ENCODE measurements around the gene SIK3.
A peak's percentile ranks its signal among the peaks of the same experiment; 100 is the strongest.
"Not testable (repeated sequence)": the region's sequence is repeated elsewhere in the genome, so short reads cannot be mapped to it uniquely, and the experiment has no call there.

SIK3 gene

DNA sequence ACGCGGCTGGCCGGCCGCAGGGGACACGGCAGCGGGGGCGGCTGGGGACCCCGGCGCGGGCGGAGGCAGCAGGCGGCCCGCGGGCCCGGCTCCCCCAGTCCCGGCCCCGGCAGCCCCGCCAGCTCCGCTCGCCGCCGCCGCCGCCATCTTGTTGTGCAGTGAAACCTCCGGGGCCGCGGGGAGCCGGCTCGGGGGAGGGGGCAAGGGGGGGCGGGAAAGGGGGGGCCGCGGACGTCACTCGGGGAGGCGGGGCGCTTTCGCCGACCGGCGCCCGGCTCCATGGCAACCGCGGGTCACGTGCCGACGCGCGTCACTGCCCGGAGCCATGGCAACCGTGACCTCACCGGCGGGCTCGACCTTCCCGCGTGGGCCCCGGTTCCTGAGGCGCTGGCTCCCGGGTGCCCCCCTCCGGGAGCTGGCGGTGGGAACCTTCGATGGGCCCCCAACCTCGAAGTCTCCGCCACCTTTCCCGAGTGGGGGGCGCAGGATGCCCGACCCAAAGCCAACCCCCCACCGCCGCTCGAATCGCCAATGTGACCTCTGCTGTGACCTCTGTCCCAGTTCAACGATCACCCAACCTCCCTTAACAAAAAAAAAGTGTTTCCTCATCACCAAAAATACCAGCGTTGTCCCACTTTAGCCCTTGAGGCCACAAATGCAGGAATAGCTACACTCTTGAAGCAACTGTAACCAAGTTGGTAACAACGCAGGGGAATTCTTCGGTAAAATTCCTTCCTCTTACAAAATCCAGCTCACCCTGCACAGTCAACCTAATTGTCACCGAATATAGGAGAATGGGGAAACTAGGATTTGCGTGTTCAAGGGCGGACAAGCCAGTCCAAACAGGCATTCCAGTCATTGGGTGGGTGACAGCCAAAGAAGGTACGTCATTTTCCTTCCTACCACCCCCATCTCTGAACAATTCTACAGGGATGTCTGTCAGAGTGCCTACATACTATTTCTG, at the start of gene SIK3:
Gene SIK3 (minus strand): TSS at position 160 of the 964 bp plus-strand sequence. CDS start 13 bp downstream, at position 147.
- peak; percentile 96 for DNase-seq

DNA sequence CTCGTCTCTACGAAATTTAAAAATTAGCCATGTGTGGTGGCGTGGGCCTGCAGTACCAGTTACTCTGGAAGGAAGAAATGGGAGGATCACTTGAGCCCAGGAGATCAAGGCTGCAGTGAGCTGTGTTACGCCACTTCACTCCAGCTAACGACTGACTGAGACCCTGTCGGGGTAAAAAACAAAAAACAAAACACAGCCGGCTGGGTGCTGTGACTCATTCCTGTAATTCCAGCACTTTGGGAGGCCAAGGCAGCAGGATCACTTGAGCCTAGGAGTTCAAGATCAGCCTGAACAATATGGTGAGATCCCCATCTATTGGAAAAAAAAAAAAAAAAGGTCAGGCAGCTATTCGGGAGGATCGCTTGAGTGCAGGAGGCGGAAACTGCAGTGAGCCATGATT, 48.3 kb upstream of the SIK3 start:
- no peak for DNase-seq

DNA sequence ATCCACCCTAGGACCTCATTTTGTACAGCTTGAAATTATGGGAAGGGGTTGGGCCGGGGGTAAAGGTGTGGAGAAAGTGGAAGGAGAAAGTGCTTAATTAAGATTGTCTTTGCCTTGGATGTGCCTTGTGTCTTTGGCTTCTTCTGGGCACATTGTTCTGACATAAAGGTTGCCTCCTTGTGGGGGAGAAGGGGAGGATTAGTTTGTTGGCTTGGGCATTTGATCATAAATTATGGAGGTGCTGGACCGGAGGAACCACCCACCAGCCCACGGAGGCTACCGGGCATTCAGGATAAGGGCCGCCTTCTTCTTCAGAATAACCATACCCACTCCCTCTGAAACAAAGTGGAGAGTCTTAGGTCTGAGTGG, 47.1 kb upstream of the SIK3 start:
- no peak for DNase-seq

DNA sequence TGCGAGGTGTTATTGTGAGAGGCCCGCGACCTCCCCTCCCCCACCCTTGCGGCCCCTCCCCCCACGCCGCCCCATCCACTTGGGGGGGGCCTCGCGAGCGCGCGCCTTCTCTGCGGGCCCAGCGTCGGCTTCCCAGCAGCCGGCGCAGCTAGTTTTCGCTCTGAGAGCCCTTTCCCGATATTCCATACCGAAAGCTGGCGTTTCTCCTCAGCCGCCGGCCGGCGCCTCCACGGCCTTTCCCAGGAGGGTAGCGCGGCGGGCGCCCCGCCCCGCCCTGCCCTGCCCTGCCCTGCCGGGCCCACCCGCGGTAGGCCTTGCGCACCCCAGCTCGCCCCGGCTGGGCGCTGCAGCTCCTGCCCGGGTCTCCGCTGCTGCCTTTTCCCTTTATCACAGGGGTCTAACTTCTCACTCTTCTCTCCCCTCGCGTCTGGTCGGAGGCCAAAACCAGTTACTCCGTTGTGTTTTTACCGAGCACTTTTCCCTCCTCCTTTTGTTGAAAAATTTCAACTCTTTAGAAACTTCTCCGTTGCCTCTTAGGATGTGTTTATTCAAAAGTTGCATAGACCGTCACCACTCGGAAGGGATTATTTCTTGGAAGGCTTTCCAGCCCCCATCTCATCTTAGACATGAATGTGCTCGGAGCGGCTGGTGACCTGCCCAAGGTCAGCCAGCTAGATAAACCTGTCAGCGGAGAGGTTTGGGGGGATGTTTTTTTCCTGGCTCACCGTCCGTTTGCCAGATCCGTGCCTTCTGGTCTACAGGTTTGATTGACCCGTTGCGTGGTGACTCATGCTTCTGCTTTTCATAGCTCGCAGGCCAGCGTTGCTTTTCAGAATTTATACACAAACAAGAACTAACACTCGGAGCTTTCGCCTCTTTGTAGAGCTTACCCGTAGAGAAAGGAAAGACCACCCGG, 46.5 kb upstream of the SIK3 start:
- peak; percentile 54 for DNase-seq

DNA sequence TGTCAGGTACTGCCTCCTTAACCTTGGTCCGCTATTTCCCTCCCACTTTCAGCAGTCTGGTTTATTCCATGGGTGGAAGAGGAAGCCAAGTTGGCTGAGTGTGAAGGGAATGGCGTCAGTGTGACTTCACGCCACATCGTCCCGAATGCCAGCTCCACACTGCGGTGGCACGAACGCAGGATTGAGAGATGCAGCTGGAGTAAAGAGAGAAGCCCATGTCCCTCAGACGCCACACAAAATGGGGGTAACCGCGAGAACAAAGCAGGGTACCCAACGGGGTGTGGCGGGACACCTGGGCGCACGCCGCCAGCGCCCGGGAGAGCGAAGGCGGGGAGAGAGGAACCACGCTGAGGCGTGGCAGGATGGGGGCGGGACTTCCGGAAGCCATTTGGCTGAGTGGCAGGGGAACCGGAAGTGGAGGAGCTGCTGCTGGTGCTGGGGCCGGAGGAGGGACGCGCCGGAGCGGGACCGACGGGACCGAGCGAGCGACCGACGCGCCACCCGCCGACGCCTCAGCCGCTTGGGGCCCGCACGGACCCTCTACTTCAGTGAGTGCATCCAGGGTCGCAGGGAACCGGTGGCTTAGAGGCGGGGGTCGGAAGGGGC, 45.7 kb upstream of the SIK3 start, which contains the start of gene PAFAH1B2:
Gene PAFAH1B2 (plus strand): TSS at position 417 of the 606 bp plus-strand sequence. CDS start 8,161 bp downstream, outside the sequence.
- peak; percentile 89 for DNase-seq

DNA sequence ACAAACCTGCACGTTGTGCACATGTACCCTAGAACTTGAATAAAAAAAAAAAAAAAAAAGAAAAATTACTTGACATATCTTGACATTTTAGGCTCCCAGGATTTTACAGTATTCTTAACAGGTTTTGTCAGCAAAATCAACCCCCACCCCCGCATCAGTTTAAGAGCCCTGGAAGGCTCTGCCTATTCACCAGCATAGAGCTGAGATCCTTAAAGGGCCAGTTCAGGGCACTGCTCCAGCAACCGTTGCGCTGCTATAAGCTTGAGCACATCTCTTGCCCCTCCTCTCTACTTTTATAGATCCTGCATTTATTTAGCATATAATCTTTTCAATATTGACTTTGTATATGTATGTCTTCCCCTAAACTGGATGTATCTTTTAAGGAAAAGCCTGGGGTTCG, 45.2 kb upstream of the SIK3 start:
- peak; percentile 20 for DNase-seq

DNA sequence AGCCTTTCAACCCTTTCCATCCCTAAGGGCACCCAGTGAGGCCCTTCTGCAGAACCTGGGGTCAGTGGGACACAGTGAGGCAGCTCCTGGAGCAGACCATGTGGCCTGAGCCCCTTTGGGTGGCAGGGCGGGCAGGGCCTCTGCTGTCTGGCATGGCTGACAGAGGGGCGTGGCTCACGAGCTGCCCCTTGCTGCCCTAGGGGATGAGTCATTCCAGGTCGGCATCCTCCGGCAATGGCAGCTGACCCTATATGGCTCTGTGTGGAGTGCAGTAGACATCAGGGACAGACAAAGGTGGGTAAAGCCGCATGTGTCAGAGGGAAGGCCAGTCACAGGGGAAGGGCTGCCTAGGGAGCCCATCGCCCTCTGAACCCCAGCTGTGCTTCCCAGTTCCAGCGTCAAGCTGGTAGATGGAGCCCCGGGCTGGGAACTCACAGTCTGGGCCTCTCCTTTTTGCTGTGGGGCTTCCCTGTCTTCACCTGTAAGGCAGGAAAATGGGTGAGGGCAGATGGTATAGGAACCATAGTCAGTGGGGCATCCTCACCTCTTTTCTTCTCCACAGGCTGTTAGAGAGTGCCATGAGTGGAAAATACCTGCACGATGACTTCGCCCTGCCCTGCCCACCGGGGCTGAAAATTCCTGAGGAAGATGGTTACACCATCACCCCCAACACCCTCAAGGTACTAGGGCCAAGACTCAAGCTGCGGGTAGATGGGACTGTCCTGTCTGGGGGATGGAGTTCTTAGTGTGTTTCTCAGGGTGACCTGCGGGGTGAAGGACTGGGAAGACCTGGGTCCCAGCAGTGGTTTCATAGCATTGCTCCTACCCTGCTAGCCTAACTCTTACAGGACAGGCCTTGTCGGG, 39.2 kb upstream of the SIK3 start:
- not testable (repeated sequence) for DNase-seq

DNA sequence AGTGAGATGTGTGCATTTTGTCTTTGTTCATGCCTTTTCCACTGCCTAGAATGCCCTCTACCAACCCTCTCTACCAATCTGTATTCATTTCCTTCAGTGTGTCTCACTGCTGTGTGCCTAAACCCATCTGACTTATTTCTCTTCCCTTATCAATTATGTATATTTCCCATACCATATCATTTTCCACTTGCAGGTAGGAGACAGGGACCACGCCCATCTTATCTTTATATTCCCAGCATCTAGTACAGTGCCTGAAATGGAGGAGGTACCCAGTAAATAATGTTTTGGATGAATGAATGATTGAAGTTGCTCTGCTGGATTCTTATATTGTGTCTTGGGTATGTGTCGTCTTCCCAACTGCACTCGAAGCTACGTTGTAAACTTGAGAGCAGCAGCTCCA, 36.8 kb upstream of the SIK3 start:
- not testable (repeated sequence) for DNase-seq

DNA sequence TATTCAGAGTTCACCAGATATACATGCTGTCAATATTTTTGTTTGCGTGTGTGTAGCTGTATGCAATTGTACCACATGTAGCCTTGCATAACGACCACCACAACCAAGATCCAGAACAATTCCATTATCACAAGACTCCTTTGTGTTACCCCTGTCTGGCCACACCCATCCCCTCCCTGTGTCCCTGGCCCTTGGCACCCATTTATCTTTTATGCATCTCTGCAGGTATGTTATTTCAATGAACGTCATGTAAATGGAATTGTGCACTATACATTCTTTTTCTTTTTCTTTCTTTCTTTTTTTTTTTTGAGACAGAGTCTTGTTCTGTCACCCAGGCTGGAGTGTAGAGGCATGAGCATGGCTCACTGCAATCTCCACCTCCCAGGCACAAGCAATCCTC, 36.2 kb upstream of the SIK3 start:
- no peak for DNase-seq

DNA sequence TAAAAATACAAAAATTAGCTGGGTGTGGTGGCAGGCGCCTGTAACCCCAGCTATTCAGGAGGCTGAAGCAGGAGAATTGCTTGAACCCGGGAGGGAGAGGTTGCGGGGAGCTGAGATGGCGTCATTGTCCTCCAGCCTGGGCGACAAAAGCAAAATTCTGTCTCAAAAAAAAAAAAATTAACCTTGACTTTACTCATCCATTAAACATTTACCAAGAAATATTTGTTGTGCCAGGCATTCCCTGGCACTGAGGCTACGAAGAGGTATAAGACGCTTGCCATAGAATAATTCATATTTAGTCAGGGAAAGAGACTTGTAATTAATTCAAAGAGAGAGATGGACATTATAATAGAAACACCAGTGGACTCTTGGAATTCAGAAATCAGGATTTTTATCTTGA, 32.7 kb upstream of the SIK3 start:
- no peak for DNase-seq

DNA sequence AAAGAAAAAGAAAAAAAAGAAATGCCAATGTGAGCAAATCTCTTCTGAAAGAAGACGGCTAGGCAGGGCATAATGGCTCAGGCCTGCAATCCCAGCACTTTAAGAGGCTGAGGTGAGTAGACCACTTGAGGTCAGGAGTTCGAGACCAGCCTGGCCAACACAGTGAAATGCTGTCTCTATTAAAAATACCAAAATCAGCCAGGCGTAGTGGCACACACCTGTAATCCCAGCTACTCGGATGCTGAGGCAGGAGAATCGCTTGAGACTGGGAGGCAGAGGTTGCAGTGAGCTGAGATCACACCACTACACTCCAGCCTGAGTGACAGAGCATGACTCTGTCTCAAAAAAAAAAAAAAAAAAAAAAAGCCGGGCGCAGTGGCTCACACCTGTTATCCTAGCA, 32.2 kb upstream of the SIK3 start:
- not testable (repeated sequence) for DNase-seq

DNA sequence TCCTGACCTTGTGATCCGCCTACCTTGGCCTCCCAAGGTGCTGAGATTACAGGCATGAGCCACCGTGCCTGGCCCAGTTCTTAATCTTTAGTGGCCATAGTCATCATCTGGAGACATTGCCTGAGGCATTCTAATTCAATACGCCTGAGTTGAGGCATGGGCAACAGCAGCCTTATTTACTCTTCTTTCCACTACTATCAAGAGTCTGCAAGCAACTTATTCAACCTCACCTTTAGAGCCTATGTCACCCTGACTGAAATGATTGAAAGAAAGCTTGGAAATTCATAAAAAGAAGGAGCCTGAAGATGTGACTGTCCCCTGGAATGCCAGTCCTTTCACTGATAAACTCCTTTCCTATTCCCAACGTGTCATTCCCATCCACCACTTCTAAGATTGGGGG, 30.1 kb upstream of the SIK3 start:
- no peak for DNase-seq

DNA sequence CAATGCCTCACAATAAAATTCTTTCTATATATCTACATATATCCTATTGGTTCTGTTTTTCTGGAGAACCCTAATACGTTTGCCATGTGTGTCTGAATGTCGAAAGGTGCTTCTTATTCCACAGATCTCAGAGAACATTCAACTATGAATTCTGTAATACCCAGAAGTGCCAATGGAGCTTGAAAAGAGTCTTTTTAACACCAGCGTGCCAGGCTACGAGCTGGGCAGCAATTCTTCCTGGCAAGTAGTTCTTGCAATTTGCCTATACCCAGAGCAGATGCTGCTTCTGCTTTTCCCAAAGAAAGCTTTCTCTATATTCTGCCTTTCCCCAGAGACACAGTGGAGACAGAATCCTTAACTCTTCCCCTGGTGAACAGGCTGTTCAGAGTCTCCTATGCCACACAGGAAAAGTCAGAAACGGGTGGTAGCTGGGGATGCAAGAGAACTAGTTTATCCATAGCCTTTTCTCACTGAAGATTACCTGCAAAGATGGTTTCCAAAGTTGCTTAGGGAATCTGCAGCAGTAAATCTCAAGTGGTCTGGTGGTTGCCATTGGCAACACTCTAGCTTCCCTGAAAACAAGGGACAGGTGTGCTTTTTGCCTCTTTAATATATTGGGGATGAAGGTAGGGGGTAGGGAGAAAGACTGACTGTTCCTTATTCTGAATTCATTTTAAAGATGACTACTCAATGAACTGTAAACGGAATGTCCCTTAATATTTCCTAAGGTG, 29.1 kb upstream of the SIK3 start:
- peak; percentile 32 for DNase-seq

DNA sequence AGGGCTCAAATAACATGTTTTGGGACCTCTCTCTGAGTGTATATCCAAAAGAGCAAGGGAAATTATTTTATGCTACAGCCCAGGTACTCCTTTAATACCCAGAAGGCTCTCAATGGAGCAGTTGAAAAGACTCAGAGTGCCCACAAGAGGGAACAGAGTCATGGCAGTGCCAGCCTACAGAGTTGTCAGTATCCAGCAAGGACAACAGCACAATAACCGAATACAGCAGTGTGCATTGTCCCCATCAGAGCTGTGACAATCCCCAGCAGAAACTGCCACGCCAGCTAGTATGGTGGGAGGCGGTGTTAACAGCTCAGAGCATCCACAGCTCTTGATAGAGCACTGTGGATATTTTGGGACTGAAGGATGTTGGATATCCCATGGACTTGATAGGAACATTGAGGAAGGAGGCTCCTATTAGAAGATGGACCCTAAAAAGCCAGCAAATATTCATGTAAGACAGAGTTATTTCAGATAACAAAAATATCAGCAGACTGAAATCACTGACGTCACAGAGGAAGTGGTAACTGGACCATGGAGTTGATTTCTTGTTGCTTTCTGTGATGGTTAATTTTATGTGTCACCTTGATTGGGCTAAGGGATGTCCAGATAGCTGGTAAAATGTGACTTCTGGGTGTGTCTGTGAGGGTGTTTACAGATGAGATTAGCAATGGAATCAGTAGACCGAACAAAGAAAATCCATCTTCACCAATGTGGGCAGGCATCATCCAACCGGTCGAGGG, 28.2 kb upstream of the SIK3 start:
- DNase-seq = no peak

DNA sequence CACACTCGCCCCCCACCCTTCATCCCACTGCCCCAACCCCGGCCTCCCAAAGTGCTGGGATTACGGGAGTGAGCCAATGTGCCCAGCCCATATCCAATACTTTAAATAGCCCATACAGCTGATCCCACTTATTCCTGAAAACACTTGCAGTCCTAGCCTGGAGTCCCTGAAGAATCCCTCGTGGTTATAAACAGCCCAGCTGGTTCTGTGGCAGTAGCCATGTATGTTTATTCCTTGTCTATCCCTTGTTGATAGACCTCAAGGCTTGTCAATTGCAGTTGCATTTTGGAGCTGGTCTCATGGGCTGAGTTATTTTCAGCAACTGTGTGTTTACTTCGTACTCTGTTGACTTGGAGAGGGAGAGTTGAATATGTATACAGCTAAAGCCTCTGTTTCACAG, 24.3 kb upstream of the SIK3 start:
- no peak for DNase-seq

DNA sequence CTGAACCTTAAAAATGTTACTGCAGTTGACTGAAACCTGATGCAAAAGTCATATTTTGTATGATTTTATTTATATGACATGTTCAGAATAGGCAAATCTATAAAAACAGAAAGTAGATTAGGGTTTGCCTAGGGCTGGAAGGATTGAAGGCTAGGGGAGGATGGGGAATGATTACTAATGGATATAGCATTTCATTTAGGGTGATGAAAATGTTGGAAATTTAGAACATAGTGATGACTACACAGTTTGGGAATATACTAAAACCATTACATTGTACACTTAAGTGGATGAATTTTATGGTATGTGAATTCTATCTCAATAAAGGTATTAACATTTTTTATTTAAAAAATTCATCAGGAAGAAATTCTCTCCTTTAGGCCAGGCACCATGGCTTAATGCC, 22.9 kb upstream of the SIK3 start:
- DNase-seq = no peak

DNA sequence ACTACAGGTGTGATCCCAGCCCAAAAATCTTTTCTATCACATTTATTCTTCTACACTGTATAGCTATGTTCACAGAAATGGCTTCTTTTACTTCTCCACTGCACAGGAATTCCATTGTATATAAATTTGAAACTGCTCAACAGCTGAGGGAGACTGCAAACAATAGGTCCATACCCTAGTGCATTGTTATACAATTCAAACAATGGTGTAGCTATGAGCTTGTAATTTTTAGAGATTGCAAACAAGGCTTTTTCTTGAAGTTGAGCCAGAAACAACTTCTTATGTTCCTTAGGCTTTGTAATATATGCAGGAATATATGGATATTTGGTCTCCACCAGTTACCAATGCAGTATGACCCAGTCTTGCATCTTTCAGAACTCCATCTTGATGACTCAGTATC, 19.5 kb upstream of the SIK3 start:
- no peak for DNase-seq

DNA sequence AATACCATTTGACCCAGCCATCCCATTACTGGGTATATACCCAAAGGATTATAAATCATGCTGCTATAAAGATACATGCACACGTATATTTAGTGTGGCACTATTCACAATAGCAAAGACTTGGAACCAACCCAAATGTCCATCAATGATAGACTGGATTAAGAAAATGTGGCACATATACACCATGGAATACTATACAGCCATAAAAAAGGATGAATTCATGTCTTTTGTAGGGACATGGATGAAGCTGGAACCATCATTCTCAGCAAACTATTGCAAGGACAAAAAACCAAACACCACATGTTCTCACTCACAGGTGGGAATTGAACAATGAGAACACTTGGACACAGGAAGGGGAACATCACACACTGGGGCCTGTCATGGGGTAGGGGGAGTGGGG, 14.7 kb upstream of the SIK3 start:
- not testable (repeated sequence) for DNase-seq

DNA sequence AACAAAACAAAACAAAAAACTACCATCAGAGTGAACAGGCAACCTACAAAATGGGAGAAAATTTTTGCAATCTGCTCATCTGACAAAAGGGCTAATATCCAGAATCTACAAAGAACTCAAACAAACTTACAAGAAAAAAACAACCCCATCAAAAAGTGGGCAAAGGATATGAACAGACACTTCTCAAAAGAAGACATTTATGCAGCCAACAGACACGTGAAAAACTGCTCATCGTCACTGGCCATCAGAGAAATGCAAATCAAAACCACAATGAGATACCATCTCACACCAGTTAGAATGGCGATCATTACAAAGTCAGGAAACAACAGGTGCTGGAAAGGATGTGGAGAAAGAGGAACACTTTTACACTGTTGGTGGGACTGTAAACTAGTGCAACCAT, 14.3 kb upstream of the SIK3 start:
- DNase-seq = not testable (repeated sequence)

DNA sequence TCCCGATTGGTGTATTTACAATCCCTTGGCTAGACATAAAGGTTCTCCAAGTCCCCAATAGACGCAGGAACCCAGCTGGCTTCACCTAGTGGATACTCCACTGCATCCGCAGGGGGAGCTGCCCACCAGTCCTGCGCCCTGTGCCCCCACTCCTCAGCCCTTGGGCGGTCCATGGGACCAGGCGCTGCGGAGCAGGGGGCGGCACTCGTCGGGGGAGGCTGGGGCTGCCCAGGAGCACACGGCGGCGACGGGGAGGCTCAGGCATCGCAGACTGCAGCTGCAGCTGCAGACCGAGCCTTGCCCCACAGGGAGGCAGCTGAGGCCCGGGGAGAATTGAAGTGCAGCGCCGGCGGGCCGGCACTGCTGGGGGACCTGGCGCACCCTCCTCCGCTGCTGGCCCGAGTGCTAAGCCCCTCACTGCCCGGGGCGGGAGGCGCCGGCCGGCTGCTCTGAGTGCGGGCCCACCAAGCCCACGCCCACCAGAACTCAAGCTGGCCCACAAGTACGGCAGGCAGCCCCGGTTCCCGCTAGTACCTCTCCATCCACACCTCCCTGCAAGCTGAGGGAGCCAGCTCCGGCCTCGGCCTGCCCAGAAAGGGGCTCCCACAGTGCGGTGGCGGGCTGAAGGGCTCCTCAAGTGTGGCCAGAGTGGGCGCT, 12.2 kb upstream of the SIK3 start:
- DNase-seq = no peak

All from NCI-H1436 (cell line).